HG03575 (cell line): ENCODE results near the gene UVSSA.

Experiments used
- ATAC-seq: cut with Tn5 transposase; IDR thresholded peaks from one replicate; pipeline ENCODE4 v1.9.1; 2021; ENCODE audit not compliant: unreplicated experiment, insufficient number of reproducible peaks, low FRiP score; ENCODE audit errors: extremely low read depth

UVSSA gene

DNA sequence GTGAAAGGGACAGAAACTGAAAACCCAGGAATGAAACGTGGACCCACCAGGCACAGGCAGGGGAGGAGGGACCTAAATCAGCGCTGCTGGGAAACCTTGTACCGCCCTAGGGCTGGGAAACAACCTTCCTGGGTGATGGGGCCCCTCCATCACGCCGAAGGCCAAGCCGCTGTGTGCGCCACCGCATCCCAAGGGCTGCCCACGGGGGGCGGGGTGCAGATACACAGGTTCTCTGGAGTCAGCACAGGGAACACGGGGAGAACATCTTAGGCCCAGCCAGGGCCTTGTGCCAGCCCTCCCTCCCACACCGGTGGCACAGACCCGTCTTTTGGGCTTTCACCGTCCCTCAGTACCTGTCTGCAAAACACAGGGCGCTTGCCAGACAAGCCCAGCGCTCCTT is 13.0 kb downstream of the UVSSA start:
- ATAC-seq: no peak

DNA sequence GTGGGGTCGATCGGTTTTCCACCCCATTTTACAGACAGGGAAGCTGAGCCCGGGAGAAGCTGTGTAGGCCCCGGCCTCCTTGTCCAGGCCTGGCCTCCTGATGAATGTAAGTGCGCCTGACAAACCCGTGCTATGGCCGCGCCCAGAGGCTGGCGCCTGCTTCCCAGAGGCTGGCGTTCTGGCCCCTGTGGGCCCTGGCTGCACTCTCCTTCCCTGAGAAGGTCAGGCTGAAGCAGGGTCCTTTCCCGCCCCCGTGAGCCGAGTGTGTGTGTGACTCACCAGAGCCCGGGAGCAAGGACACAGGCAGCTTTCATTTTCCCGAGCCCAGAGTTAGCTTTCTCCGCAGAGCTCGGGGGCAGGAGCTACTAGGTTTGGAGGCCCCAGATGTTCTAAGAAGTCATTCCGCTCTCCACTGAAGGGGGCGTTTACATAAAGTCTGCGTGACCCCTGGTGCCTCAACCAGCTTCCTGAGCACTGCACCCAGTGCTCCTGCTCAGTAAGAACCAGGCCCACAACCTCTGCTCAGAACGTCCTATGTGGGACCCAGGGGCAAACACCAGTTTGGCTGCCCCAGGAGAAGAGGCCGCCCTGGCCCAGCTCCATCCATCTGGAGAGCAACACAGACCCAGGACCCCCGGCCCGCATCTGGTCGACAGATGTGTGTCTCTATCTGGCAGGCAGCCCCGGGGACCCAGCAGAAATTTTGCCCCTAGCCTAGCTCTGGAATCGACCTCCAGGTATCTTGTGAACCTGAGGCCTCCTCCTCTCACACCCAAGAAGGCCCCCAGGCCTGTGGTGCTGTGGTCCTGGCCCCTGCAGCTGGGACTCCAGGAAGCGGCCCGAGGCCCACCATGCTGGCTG is 13.6 kb downstream of the UVSSA start:
- ATAC-seq: no peak

DNA sequence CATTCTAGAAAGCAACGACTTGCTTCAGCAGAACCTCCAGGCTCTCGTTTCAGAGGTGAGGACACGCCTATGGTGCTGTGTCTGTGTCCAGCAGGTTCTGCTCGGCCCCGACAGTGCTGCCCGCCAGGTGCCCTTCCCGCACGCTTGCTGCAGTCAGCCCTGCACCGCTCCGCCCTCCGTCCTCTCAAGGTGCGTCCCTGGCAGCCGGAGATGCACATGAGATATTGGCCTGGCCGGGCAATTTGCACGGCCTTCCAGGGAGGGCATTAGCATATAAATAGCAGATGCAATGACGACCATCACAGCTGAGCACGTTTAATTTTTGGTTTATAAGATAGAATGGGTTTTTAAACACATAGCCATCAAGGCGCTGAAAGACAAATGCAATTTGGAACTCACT is 14.4 kb downstream of the UVSSA start:
- ATAC-seq: no peak

DNA sequence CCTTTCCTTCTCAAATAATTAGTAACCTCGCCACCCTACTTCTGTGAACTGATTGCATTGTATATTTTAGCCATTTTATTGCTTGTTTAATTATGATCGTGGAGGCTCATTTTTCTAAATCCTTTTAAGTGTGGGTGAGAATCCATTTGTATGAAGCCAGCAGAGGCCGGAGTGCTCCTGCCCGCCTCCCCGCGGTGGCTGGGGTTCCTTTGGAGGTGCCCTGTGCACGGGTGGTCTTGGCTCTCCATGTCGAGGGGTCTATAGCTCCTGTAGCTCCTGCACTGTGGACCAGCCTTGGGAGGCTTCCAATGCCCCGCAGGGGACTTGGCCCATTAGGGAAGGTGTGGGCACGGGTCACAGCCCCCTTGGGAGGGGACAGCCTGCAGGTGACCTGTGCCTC is 15.0 kb downstream of the UVSSA start:
- ATAC-seq: no peak

DNA sequence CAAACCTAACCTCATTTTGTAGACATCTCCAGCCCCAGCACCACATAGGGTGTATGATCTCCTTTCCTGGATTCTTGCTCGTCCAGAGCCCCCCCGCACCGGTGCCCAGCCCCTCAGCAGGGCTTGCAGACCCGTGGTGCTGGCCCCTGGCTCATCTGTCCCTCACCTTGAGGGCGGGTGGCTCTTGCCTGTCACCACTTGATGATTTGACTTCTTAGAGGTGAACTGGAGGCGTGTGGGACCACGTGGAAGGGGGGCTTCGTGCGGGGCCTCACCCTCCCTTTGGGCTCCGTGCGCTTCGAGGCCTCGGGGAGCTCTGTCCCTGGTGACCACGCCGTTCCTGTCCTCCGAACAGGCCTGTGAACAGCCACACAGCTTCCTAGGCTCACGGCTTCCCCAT is 15.5 kb downstream of the UVSSA start:
- no peak for ATAC-seq

DNA sequence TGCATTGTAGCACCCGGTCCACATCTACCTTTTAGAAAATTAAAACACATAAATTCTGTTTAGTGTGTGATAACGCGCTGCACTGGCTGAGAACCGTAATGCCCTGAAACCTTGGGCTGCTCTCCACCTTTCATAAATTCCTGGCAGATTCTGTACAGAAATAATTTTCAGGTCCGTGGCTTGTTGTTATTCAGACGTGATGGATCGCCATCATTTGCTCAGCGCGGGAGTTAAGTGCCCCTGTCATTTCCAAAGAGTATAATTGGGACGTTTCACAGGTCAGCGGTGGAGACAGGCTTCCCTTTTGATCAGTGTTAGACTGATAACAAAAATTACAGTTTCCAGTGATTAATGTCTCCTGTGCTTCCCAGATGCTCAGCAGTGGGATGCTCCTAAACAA is 16.5 kb downstream of the UVSSA start:
- ATAC-seq: no peak

DNA sequence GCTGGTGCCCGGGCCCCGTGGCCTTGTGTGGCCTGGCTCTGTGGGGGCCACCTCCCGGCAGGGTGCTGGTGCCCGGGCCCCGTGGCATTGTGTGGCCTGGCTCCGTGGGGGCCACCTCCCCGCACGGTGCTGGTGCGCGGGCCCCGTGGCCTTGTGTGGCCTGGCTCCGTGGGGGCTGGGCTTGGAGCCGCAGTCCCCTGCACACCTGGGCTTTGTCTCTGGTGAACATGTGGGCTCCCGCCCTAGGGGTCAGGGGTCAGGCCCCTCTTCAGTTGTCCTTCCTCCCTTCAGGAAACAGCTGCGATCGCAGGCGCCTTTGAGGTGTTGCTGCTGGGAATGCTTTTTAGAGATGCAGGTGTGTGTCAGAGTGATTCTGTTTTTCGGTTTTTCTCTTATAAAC is 17.2 kb downstream of the UVSSA start:
- no peak for ATAC-seq

DNA sequence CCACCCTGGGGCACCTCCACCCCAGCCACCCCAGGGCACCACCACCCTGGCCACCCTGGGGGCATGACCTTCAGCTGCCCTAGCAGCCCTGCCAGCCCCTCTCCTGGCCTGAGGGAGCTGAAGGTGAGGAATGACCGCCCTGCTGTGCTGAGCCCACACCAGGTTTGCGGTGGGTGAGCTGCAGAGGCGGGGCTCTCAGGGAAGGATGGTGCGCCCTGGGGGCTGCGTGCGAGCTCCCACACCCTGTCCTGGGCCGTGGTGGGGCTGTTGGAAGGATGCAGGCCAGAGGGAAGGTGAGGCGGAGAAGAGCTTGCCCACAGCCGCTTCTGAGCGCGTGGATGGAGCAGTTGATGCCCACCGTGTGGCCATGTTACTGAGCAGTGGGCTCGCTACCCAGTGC is 17.7 kb downstream of the UVSSA start:
- no peak for ATAC-seq

DNA sequence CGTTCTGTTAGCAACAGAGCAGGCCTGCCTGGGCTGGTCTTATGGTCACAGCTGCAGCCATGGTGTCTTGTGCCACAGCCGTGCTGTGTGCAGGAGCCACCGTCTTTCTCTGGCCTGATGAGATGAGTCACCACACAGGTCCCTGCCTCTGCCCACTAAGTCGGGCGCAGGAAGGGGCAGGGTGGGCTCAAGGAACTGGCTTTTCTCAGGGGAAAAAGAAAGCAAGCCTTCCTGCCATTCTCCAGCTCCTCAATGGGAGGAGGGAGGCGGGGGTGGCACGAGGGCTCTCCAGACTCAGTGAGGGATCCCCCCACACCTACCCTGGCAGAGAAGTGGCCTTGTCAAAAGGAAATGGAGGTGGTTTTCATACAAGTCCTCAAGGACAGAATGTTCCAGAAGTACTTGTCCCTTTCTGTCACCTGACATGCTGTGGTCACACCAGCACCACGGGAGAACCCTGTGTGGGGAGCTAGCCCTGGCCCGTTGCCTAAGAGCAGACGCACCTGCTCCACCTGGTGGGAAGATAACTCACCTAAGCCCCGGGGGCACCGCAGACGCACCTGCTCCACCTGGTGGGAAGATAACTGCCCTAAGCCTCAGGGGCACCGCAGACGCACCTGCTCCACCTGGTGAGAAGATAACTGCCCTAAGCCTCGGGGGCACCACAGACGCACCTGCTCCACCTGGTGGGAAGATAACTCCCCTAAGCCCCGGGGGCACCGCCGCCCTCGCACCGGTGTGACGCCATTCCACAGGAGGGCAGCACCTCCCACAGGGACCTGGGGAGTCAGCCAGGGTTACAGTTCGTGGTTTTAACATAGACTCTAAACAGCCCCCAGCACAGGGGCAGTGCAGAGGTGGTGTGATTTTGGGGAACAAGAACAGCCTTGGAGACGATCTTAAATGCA is 18.5 kb downstream of the UVSSA start:
- ATAC-seq: no peak

DNA sequence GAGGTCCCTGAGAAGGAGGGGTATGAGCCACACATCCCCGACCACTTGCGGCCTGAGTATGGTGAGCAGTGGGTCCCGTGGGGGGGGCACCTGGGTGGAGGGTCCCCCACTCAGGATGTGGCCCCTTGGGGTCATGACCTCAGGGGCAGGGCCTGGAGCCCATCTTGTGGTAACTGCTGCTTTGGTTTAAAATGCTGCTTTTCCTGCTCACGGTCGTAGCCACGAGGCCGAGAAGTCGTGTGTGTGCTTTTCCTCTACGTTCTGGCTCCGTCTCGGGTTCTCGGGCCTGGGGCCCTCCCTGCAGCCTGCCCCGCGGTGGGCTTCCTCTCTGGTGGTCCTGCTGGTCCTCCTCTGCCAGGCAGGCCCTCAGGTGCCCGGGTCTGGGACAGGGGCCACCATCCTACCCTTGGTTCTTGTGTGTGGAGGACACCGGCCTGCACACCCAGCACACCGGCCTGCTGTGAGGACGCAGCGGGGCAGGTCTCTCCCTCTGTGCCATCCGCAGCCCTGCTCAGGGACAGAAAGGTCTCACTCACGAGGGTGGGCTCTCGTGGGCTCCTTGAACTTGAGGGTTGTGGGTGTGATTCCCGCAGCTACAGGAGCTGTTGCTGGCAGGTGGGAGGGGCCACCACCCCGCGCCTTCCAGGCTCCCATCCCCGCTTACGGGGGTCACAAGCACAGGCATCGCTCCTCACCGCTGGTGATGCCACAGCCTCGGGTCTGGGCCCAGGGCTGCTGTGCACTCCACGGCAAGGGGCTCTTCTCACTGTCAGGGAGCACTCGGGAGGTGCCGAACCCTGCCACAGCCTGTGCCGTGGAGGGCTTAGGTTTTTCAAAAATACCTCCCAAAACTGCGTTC is 19.6 kb downstream of the UVSSA start:
- no peak for ATAC-seq

DNA sequence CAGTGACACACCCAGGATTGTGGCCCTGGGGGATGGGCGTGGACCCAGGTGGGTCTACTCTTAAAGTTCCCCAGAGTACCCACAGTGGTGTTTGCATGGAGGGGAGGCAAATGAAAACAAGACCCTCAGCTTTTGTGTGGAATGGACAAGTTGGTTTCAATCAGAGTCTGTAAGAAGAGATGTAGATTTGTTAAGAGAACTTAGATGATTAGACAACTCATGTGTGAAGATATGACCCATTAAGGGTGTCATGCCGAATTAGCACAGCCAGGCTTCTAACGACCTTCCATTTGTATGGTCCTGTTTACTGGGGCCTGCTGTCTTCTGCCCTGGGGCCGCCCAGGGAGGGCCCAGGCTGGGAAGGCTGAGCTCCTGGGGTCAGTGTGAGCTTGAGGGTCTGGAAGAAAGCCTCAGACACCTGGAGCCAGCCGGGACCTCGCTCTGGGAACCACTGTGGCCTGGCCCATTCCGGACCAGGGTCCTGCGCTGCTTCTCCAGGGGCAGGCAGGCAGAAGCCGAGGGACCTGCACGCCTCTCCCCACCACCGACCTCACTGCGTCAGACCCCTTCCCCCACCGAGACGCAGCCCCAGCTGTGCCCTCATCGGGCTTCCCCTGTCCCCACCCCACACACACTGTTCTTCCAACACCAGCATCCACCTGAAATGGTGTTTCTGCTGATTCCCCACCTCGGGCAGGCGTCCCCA is 20.4 kb downstream of the UVSSA start:
- no peak for ATAC-seq

DNA sequence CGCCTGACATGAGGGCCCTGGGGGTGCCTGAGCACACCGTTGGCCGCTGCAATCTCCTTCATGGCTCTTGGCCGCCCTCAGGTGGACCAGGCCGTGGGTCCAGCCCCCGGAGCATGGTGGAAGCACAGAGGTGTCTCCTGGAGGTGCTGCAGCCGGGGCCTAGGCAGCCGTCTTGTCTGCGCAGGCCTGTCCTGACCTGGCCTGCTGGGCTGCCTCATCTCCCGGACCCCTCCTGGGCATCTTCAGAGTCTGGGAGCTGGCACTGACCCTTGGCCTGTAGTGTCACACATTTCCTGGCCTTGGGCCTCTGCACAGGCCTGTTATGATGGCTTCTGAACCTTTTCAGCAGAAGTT is 20.9 kb downstream of the UVSSA start:
- ATAC-seq: no peak

DNA sequence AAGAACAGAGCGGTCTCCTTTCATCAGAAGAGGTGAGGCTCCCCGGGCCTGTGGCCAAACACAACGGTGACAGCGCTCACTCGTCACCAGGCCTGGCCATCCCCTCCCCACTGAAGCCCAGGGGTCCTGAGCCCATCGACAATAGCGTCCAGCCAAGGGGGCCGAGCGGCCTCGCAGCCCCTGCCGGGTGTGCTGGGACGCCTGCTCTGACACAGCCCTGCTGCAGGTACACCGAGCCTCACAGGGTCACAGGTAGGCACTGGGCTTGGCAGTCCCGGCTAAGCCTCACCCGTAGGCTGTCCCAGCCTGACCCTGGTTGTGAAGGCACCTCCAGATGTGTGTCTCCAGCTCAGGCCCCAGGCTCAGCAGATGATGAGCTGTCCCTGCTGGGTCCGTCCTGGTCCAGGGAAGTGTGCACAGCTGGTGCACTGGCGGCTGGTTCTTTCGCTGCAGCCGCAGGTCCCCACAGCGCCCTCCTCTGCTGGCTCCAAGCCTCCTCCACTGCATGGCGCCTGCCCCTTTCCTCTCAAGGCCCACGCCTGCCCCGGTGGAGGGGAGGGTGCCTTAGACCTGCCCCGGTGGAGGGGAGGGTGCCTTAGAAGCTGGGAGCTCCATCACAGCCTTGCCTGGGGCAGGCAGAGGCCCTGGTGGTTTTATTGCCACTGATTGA is 21.5 kb downstream of the UVSSA start:
- ATAC-seq: no peak

DNA sequence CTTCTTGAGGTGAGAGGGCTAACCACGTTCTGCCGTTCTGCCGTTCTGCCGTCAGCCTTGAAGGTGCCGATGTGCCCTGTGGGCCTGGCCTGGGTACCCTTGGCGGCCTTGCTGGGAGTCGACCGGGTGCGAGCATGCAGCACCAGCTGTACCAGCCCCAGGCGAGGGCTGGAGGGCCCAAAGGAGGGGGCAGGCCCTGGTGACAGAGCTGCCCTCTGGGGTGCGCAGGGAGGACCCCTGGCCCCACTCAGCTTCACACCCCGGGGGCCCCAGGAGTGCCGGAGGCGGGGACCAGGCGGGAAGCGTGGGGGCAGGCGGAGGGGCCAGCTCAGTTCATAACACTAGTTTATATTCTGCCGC is 22.1 kb downstream of the UVSSA start:
- no peak for ATAC-seq

DNA sequence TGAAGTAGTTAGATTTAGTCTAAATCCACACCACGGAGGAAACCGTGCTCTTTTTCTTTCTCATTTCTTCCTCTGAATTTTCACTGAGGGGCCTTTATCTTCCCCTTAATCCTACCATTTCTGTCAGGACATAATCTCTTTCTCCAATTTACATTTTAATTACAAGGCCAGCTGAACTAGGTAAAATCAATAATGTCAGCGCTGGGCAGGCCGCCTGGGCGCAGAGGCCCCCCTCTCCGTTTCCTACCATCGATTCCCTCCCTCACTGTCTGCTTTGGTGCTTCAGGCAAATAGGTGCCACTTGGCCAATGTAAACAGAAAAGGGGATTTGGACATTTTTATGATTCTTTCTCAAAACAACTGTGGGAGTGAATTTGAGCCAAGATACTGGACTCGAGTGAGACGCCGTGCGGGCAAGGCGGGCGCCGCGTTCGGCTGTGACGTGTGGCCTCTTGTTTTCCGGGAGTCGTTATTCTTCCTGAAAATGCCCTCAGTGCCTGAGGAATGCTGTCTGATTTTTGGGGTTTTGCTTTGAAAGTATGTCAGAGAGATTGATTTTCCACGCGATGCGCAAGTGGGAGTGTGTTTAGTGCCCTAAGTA is 22.6 kb downstream of the UVSSA start:
- no peak for ATAC-seq

DNA sequence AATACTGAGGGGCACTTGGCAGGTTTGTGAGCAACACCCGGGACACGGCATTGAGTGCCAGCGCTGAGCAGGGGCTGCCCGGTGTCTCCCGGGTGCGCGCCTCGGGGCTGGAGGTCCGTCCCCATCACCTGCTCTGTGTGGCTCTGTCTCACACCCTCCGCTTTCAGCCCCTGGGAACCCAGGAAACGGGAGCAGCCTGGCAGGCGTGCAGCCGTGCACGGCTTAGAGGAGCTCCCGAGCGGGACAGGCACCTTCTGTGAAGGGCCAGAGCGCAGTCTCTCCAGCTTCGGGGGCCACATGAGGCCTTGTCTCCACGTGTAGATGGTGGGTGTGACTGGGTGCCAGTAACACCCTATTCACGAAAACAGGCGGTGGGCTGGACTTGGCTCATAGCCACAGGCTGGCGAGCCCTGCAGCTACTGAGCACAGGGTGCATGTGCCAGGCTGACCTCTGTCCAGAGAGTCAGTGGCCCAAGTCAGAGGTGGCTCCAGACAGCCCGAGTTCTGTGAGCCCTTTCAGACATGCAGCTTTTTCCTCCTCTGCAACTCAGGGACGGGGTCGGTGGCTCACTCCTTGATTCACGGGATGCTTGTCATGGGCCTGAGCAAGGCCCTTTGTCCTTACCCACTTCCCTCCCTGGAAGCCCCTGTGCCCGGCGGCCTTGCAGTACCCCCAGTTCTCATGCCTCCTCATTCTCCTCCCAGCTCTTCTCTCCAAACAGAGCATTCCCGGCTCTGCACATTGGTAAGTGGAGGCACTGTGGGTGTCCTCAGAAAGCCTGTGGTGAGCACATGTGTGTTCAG is 23.5 kb downstream of the UVSSA start:
- ATAC-seq: no peak
